Measurements from ENCODE around the gene SLC35B2. TPM values are rescaled to one million over a fixed set of nuclear protein-coding genes. Genes with fewer than 3 reads are reported as not detected.

The SLC35B2 gene
- total and polyA plus RNA-seq, 10 donors = 17.6 to 30.4 (median 24.0) TPM

- H3K36me3 ChIP-seq = peaks cover 0 to 42% (median 0%) of the 10 kb centered on the region in 6 donors
- intact Hi-C loops (cut with DNase I; ENCODE audit: low total_unique reads) = loop anchor here (10.0 kb wide), 2 partner anchors 55 to 135 kb away; no protein-coding TSS in a partner anchor
- H3K4me3 ChIP-seq = no peak overlapping the region
- no peak for DNase-seq
- H3K4me1 ChIP-seq = peaks cover 0 to 63% (median 25%) of the 10 kb centered on the region in 6 donors
- H3K27ac ChIP-seq = no peak overlapping the region
- H3K27me3 ChIP-seq (replicated peaks in 1 of 7) = no peaks in the 10 kb centered on the region
- no peak for TF ChIP-seq POLR2A (IDR thresholded peaks at IDR 0.05)
- no peak for TF ChIP-seq CTCF (IDR thresholded peaks at IDR 0.05 in 8 of 11, conservative IDR thresholded peaks at IDR 0.05 in 3 of 11)
- no peak for TF ChIP-seq POLR2AphosphoS5 (IDR thresholded peaks at IDR 0.05)
- 94 to 99% (median 96%) methylated on average over 10 of the region's 10 CpGs for WGBS, 5 donors
- no peaks in the 10 kb centered on the region for H3K9me3 ChIP-seq
Measured at GRCh38 chr6:44230034-44230675, 27.2 kb downstream of the SLC35B2 start.

- Histone ChIP-seq H3K9me3 (no peaks in the 10 kb centered on the region), H3K4me1 (peaks cover 0 to 61% (median 27%) of the 10 kb centered on the region in 6 donors), H3K27me3 (replicated peaks in 1 of 7) (no peaks in the 10 kb centered on the region), H3K36me3 (peaks cover 0 to 42% (median 0%) of the 10 kb centered on the region in 6 donors), H3K4me3 (no peak overlapping the region), H3K27ac (no peak overlapping the region)
- intact Hi-C loops (cut with DNase I; ENCODE audit: low total_unique reads) = loop anchor here (10.0 kb wide), 2 partner anchors 55 to 135 kb away; no protein-coding TSS in a partner anchor
- WGBS, 5 donors = 68 to 83% (median 72%) methylated on average over 9 to 11 of the region's 11 CpGs
- no peak for DNase-seq
- TF ChIP-seq POLR2A (IDR thresholded peaks at IDR 0.05) = no peak
- TF ChIP-seq POLR2AphosphoS5 (IDR thresholded peaks at IDR 0.05) = peak in 1 of 3 donors; percentile 33
Measured at GRCh38 chr6:44229376-44230033, 27.8 kb downstream of the SLC35B2 start.

GRCh38 chr6:44228836-44229235 is 28.5 kb downstream of the SLC35B2 start:
- intact Hi-C loops (cut with DNase I; ENCODE audit: low total_unique reads) = no loop called here
- peaks cover 0 to 42% (median 0%) of the 10 kb centered on the region in 6 donors for H3K36me3 ChIP-seq
- no peak for TF ChIP-seq POLR2A (IDR thresholded peaks at IDR 0.05)
- TF ChIP-seq POLR2AphosphoS5 (IDR thresholded peaks at IDR 0.05) = no peak
- no peak for TF ChIP-seq CTCF (IDR thresholded peaks at IDR 0.05 in 8 of 11, conservative IDR thresholded peaks at IDR 0.05 in 3 of 11)
- no peak overlapping the region for H3K27ac ChIP-seq
- H3K9me3 ChIP-seq = no peaks in the 10 kb centered on the region
- H3K4me1 ChIP-seq = peaks cover 6 to 61% (median 30%) of the 10 kb centered on the region in 6 donors
- no peak overlapping the region for H3K4me3 ChIP-seq
- H3K27me3 ChIP-seq (replicated peaks in 1 of 7) = no peaks in the 10 kb centered on the region
- WGBS, 5 donors = 78 to 94% (median 82%) methylated on average over 5 of the region's 5 CpGs
- no peak for DNase-seq

- no peak for DNase-seq
Measured at GRCh38 chr6:44228433-44228832, 28.9 kb downstream of the SLC35B2 start.

More at GRCh38 chr6:44228433-44228832, 28.9 kb downstream of the SLC35B2 start:
- intact Hi-C loops (cut with DNase I; ENCODE audit: low total_unique reads) = no loop called here
- no peaks in the 10 kb centered on the region for H3K27me3 ChIP-seq (replicated peaks in 1 of 7)
- peaks cover 0 to 42% (median 0%) of the 10 kb centered on the region in 6 donors for H3K36me3 ChIP-seq
- H3K4me1 ChIP-seq = peaks cover 8 to 61% (median 32%) of the 10 kb centered on the region in 6 donors
- WGBS, 5 donors = 94 to 100% (median 98%) methylated on average over 4 to 7 of the region's 7 CpGs
- no peaks in the 10 kb centered on the region for H3K9me3 ChIP-seq
- H3K27ac ChIP-seq = no peak overlapping the region
- H3K4me3 ChIP-seq = no peak overlapping the region
- TF ChIP-seq CTCF (IDR thresholded peaks at IDR 0.05 in 8 of 11, conservative IDR thresholded peaks at IDR 0.05 in 3 of 11) (no peak), POLR2A (IDR thresholded peaks at IDR 0.05) (no peak), POLR2AphosphoS5 (IDR thresholded peaks at IDR 0.05) (no peak)

Data from spleen (tissue), 11 donors.